Fibroblast of skin of left quadriceps (primary cell): ENCODE results near the gene SLC25A25.
"Not testable (repeated sequence)": the region's sequence is repeated elsewhere in the genome, so short reads cannot be mapped to it uniquely, and the experiment has no call there.

Experiments used
- DNase-seq, 2 experiments: peaks; one replicate each; pipeline ENCODE4 v3.0.0-alpha.2; 2013; ENCODE audit warnings: low read depth in 2 of 2

Gene SLC25A25

GRCh38 chr9:128067645-128068385, at the start of gene SLC25A25:
TSS of gene SLC25A25 (plus strand) at chr9:128068232. CDS start at chr9:128068320, 88 bp downstream.
- peak; percentile 98 for DNase-seq

- DNase-seq, result no peak
Measured at GRCh38 chr9:128020692-128021091, 47.3 kb upstream of the SLC25A25 start.

GRCh38 chr9:128021098-128021497, 46.9 kb upstream of the SLC25A25 start:
- DNase-seq, result no peak

- DNase-seq, result no peak
Measured at GRCh38 chr9:128022886-128023285, 45.1 kb upstream of the SLC25A25 start.

- DNase-seq, result not testable (repeated sequence)
Measured at GRCh38 chr9:128023671-128024070, 44.4 kb upstream of the SLC25A25 start.

- DNase-seq, result no peak
Measured at GRCh38 chr9:128024761-128025308, 43.2 kb upstream of the SLC25A25 start.

- no peak for DNase-seq
Measured at GRCh38 chr9:128025736-128026135, 42.3 kb upstream of the SLC25A25 start.

GRCh38 chr9:128026255-128026772, 41.7 kb upstream of the SLC25A25 start:
- no peak for DNase-seq

GRCh38 chr9:128026773-128027541, 41.1 kb upstream of the SLC25A25 start:
- no peak for DNase-seq

GRCh38 chr9:128027705-128028104, 40.3 kb upstream of the SLC25A25 start:
- DNase-seq, result no peak

GRCh38 chr9:128033609-128034008, 34.4 kb upstream of the SLC25A25 start:
- DNase-seq, result no peak

GRCh38 chr9:128034821-128035652, 33.0 kb upstream of the SLC25A25 start:
- DNase-seq, result peak; percentile 53 to 55

GRCh38 chr9:128036522-128036921, 31.5 kb upstream of the SLC25A25 start:
- DNase-seq, result not testable (repeated sequence)

GRCh38 chr9:128040783-128041182, 27.2 kb upstream of the SLC25A25 start:
- not testable (repeated sequence) for DNase-seq

- no peak for DNase-seq
Measured at GRCh38 chr9:128042043-128042442, 26.0 kb upstream of the SLC25A25 start.

GRCh38 chr9:128043467-128043868, 24.6 kb upstream of the SLC25A25 start:
- no peak for DNase-seq

GRCh38 chr9:128045409-128045808, 22.6 kb upstream of the SLC25A25 start:
- DNase-seq, result not testable (repeated sequence)

GRCh38 chr9:128045831-128046230, 22.2 kb upstream of the SLC25A25 start:
- peak; percentile 41 to 44 for DNase-seq

- DNase-seq, result no peak
Measured at GRCh38 chr9:128047231-128047630, 20.8 kb upstream of the SLC25A25 start.

- DNase-seq, result no peak
Measured at GRCh38 chr9:128048663-128049062, 19.4 kb upstream of the SLC25A25 start.

- no peak for DNase-seq
Measured at GRCh38 chr9:128049843-128050242, 18.2 kb upstream of the SLC25A25 start.
